HG02973 (cell line): ENCODE data around the gene APOL1.
"Not testable (repeated sequence)": the region's sequence is repeated elsewhere in the genome, so short reads cannot be mapped to it uniquely, and the experiment has no call there.

ENCODE experiments used
- ATAC-seq: cut with Tn5 transposase; IDR thresholded peaks from one replicate; pipeline ENCODE4 v1.9.1; 2021; ENCODE audit warnings: moderate library complexity; ENCODE audit not compliant: unreplicated experiment

The APOL1 gene, protein sequence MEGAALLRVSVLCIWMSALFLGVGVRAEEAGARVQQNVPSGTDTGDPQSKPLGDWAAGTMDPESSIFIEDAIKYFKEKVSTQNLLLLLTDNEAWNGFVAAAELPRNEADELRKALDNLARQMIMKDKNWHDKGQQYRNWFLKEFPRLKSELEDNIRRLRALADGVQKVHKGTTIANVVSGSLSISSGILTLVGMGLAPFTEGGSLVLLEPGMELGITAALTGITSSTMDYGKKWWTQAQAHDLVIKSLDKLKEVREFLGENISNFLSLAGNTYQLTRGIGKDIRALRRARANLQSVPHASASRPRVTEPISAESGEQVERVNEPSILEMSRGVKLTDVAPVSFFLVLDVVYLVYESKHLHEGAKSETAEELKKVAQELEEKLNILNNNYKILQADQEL

DNA sequence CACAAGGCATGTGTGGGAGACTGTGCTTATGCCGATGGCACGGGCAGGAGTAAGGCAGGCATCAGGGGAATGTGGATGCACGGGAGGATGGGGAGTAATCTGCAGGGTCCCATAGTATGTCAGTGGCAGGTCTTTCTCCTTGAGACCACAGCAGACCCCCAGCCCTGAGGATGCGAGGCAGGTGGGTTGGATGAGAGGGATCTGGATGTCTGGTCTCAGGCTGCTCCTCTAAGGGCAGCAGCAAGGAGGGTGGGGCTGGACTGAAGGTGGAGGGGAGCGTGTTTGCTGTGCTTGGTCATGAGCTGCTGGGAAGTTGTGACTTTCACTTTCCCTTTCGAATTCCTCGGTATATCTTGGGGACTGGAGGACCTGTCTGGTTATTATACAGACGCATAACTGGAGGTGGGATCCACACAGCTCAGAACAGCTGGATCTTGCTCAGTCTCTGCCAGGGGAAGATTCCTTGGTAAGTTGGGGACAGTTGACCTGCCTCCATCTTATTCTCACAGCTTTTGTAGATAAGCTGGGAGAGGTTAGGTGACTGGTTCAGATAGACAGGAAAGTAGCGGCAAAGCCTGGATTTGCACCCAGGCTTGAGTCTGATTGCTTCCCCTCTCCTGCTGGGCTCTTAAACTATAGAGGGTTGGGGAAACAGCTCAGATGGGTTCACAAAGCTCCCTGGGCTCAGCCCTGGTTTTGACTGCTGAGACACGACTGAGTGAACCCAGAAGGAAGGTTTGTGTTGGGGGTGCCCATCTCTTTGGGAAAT is at the start of gene APOL1:
APOL1 (plus strand) TSS at position 380 of the 769 bp plus-strand sequence. CDS start 1,823 bp downstream, outside the sequence.
- no peak for ATAC-seq

DNA sequence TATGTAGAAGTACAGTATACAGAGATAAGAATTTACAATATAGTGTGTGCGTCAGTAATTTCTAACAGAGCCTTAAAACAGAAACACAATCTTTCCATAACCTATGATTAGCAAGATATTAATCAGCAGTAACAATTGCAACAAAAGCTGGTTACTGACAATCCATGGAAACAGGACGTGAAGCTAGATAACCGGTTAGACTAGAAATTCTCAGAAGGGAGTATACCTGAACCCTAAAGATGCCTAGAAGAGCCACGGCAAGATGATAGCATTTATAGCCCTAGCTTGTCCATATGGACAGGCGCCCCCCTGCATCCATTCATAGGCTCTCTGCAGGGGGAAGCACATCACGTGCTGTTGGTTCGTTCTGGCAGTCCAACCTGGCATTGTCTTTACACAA is 49.5 kb upstream of the APOL1 start:
- not testable (repeated sequence) for ATAC-seq

DNA sequence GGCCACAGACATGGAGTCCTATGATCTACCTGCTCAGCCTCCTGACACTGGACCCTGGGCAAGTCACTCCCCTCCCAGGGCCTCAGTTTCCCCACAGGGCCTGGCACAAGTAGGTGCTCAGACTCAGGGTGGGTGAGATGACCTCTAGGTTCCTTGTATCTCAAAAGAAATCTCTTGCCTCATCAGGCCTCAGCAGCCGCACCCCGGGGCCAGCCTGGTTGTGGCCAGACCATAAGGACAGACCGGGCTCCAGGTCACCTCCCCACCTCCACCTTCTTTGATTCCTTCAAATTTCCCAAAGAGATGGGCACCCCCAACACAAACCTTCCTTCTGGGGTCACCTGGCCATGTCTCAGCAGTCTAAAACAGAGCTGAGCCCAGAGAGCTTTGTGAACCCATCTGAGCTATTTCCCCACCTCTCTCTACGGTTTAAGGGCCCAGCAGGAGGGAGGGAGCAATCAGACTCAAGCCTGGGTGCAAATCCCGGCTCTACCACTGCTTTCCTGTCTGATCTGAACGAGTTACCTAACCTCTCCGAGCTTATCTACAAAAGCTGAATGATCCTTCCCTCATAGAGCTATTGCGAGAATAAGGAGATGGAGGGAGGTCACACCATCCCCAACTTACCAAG is 48.8 kb upstream of the APOL1 start:
- ATAC-seq = no peak

DNA sequence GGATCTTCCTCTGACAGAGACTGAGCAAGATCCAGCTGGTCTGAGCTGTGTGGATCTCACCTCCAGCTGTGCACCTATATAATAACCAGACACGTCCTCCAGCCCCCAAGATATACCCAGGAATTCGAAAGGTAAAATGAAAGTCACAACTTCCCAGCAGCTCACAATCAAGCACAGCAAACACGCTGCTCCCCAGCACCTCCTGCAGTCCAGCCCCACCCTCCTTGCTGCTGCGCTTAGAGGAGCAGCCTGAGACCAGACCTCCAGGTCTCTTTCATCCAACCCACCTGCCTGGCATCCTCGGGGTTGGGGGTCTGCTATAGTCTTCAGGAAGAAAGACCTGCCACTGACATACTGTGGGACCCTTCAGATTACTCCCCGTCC is 48.3 kb upstream of the APOL1 start:
- ATAC-seq = no peak

DNA sequence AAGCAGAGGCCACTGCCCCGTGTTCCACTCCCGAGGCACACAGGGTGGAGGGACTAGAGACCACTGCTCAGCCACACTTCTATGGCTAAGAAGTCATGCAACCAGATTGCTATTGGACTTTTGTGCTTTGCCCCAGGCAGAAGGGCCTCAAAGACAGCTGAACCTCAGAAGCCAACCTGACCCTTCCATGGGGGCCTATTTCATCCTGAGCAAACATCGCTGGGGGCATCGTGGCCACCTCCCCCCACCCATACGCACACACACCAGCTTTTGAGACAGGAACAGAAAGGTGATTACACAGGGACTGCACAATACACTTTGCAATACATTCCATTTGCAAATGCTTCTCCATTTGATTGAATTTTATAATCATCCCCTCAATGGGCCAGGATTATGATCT is 47.4 kb upstream of the APOL1 start:
- not testable (repeated sequence) for ATAC-seq

DNA sequence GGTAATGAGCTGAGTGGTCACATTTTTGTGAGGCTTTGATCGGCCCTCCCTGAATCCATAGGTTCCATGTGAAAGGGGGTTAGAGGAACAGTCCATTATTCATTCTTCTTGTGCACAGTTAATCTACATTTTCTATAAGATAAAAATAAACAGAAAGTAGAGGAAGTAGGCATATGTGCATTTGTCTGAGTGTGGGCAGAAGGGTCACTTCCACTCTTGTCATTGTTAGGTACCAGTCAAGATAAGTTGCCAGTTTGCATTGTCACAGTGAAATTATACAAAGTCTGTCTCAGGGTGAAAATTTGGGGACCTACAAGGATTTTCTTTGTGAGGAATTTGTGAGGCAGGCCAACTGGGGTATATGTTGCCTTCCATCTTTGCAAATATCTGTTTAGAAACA is 46.7 kb upstream of the APOL1 start:
- ATAC-seq = no peak

DNA sequence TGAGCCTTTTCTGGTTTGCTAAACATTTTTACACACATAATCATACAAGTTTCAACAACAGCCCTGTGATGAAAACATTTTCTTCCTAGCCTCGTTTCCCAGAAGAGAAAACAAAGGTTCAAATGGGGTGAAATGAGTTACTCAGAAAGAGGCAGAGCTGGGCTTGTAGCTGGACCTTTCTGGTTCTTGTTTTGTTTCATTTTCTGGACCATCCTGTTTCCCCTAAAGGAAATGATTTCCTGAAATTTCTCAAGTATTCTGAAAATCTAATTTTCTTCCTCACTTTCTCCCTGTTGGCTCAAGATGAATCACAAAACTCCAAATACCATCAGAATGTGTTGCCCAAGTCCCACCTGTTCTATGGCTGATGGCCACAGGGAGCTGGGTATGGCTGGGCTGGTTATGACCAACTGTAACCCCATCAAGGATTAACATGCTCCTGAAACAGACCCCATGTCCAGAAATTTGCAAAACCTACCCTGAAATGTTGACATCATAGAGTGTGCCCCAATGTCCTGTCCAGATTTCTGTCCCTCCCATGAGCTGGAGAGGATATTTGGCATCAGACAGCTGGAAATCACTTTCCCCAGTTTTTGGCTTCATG is 44.7 kb upstream of the APOL1 start:
- no peak for ATAC-seq

DNA sequence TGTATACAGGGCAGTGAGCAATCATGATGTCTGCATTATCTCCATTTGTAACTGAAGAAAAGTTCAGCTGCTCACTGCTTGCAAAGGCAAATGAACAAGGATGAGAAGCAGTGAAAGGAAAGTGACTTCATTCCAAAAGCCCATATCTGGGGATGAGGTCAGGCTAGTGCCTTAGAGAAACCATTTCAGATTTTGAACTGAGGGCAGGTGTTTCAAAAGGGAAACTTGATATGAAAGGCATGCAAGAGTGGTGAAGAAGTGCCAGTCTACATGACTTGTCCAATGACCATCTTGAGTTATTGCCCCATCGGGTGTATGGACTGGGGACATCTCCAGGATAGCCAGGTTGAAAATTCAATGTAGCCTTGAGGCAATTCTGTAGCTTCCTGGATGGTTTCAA is 44.0 kb upstream of the APOL1 start:
- ATAC-seq = no peak

DNA sequence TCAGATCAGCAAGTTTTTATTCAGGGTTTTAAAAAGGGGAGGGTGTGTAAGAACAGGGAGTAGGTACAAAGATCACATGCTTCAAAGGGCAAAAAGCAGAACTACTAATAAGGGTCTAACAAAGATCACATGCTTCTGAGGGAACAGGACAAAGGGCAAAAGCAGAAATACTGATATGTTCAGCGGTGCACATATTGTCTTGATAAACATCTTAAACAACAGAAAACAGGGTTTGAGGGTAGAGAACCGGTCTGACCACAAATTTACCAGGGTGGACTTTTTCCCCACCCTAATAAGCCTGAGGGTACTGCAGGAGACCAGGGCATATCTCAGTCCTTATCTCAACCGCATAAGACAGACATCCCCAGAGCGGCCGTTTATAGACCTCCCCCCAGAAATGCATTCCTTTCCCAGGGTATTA is 43.4 kb upstream of the APOL1 start:
- ATAC-seq = not testable (repeated sequence)

DNA sequence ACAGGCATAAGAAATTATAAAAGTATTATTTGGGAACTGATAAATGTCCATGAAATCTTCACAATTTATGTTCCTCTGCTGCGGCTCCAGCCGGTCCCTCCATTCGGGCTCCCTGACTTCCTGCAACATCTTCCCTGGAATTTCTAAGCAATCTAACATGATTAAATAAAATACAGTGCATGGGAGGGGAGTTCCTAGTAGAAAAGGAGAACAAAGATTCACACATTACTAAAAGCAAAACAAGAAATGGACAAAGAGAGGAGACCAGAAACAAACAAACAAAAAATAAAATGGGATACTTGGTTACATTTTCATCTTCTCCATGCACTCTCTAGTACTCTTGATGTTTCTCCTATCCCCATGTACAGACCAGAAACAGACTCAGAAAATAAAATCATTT is 42.7 kb upstream of the APOL1 start:
- no peak for ATAC-seq

DNA sequence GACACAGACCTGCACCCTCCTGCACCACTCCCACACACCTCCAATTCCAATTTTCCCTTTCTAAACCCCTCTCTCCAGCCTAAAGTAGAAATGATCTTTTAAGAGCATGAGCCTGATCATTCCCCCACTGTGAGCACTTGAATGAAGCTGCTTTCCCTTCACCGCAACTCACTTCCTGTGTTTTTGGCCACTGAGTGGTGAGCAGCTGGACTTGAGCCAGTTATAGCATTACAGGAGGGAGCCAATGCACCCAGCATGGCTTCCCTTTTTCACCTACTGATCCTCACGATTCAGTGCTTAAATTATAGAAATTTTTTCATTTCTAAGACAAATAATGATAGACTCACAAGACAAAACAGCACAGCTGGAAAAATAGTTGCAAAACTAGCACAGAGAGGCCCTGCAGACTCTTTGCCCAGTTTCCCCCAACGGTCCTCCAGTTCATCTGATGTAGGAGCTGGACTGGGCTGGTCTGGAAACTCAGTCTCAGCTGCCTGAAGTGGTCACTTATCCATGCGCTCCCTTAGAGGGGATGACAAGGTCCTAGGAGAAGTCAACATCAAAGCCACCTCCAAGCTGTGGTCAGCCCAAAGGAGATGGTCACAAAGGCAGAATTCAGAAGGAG is 41.6 kb upstream of the APOL1 start:
- ATAC-seq = no peak

DNA sequence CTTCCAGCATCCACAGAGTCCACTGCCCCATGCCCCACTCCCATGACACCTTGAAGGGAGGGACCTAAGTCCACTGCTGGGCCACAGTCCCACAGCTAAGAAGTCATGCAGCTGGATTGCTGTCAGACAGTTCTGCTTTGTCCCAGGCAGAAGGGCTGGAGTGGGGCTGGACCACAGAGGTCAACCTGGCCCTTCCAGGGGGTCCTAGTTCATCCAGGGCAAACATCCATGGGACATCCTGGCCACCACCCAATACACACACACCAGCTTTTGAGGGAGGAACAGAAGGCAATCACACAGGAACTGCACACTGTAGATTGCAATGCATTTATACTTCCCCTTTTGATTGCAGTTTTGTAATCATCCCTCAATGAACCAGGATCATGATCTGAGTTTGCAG is 40.0 kb upstream of the APOL1 start:
- ATAC-seq = no peak

DNA sequence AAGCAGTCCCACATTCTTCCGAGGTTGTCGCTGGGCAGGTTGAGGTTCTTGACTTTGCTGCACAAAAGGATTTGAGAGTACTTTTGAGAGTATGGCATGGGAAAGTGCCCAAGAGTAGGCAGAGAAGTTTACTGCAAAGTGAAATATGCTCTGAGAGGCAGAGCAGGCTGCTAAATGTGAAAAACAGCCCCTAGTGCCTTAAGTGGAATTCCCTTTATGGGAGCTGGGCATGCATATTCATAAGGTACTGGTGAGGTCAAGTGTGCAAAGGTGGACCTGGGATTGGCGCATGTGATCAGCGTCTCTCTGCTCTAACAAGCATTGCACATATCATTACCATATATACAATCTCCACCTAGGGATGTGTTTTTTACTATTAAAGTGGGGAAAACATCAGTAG is 39.3 kb upstream of the APOL1 start:
- no peak for ATAC-seq

DNA sequence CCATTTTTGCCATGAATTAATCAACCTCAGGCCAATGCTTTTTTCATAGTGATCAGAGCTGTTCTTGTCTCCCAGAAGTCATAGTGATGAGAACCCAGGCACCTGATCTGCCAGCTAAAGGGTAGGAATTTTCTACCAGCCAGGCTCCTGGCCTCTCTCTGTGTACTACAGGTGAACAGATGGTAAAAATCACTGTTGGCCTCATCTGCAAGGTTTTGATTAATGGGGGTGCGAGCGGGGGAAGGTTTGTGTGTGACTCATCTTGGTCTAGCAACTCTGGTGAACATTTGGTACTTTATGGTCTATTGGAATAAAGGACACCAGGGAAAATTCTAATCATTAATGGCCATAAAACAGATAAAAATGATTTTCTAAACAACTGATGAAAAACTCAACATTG is 37.0 kb upstream of the APOL1 start:
- no peak for ATAC-seq

DNA sequence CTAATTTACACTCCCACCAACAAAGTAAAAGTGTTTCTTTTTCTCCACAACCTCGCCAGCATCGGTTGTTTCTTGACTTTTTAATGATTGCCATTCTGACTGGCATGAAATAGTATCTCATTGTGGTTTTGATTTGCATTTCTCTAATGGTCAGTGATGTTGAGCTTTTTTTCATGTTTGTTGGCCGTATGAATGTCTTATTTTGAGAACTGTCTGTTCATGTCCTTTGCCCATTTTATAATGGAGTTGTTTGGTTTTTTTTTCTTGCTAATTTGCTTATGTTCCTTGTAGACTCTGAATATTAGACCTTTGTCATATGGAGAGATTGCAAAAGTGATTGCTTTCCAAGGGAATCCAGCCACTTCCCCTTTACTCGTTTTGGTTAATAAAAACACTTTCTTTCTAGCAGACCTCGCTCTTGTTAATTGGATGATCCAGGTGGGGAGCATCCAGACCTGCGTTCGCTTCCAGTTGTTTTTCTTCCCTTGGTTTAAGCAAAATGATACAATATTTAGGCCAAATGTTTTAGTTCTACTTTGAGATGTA is 34.2 kb upstream of the APOL1 start:
- ATAC-seq = no peak

DNA sequence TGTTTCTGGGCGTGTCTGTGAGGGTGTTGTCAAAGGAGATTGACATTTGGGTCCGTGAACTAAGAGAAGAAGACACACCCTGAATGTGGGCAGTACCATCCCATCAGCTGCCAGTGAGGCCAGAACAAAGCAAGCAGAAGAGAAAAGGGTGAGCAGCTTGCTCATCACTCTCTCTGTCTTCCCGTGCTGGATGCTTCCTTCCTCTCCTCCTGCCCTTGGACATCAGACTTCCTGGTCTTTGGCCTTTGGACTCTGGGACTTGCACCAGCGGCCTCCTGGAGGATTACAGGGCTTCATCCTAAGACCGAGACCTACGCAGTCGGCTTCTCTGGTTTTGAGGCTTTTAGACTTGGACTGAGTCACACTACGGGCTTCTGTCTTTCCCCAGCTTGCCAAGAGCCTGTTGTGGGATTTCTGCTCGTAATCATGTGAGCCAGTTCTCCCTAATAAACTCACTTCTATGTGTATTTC is 32.4 kb upstream of the APOL1 start:
- ATAC-seq = no peak

DNA sequence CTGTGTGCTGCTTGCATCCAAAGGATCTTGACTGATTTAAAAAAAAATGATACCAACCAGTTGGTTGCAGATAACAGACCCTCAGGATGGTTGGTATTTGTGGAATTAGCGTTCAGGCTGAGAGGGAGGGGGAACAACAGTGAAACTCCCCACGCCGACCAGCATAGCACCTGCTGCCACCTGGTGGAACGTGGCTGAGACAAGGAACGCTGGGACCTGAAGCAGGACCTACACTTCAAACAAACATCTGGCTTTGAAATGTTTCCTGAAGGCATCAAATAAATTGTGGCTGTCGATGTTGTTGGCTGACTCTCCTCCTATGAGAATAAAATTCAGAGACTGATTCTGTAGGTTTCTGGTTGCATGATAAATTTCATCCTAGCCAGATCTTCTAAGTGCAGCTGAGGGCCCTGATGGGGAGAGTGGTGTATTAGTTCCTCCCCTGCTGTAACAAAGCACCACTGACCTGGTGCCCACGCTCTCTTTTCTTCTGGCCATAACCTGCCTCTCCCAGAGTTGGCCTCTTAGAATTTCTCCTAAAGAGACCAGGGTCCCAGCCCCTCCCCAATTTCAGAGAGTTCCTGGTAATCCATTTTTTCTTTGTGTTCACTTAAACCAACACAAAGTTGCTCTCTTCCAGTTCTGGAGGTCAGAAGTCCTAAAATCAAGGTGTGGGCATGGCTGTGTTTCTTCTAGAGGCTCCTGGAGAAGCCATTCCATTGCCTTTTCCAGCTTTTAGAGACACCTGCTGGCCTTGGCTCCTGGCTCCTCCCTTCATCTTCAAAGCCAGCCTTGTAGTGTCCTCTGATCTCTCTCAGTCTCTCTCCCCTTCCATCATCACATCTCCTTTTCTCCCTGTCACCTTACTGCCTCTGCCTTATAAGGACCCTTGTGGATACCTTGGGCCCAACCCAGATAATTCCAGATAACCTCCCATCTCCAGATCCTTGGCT is 30.9 kb upstream of the APOL1 start:
- no peak for ATAC-seq

DNA sequence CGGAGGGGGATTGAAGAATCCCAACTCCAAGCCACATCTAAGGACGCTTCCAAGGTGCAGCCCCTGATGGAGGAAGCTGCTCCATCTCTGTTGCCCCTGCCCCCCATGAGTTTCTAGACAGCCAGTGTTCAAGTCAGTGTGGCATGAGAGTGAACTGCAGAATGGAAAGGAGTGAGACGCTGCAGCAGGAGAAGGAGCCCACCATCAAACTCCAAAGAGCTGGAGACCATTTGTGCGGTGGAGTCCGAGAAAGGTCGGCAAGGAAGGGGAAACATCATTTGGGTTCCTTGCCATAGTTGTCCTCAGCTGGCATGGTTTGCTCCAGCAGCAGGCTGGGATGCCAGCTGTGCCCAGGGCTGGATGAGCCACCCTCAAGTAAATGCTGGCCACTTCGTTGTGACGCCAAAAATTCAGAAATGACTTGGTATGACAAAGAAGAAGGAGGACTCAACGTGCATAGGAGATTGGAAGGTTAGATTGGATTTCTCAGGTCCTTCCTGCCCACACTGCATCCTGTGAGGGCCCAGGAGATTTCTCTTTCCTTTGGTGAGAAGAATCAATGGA is 30.0 kb upstream of the APOL1 start:
- ATAC-seq = no peak

DNA sequence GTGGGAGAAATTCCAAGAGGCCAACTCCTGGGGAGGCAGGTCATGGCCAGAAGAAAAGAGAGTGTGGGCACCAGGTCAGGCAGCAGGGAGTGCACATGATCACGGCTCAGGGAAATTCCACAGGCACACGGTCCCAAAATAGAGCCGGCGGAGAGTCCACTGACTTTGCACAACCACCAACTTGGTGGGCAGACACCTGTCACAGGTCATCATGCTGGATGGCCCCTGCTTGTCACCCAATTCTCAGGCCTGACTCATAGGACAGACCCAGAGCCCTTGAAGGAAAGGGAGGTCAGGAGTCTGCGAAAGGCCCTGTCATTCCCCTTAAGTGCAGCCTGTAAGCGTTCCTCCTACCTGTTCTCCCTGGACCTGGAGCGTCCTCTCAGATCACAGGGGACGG is 29.4 kb upstream of the APOL1 start:
- no peak for ATAC-seq
